NB4 (cell line): ENCODE data around the gene SOX6.

Experiments used
- DNase-seq: peaks from one replicate; pipeline ENCODE4 v3.0.0; 2010; ENCODE audit warnings: low read depth
- H3K4me3 ChIP-seq: one replicate; pipeline ENCODE4 v1.5.1; 2011; ENCODE audit warnings: mild to moderate bottlenecking, low read depth, low read length, moderate library complexity
- CTCF ChIP-seq: IDR thresholded peaks from one replicate; pipeline ENCODE4 v1.5.1; 2012; ENCODE audit warnings: low read depth, low read length
- MYC ChIP-seq: IDR thresholded peaks from 2 replicates; pipeline ENCODE4 v1.6.1; 2011; ENCODE audit warnings: low read depth, low read length
- POLR2A ChIP-seq: IDR thresholded peaks from 2 replicates; pipeline ENCODE4 v1.6.1; 2011; ENCODE audit warnings: mild to moderate bottlenecking; ENCODE audit not compliant: insufficient read length; ENCODE audit errors: extremely low read depth
- TF ChIP-seq, protein P1 (sequence below): IDR thresholded peaks from 2 replicates; pipeline ENCODE4 v1.6.1; 2011; ENCODE audit warnings: low read depth, low read length

Gene SOX6

DNA sequence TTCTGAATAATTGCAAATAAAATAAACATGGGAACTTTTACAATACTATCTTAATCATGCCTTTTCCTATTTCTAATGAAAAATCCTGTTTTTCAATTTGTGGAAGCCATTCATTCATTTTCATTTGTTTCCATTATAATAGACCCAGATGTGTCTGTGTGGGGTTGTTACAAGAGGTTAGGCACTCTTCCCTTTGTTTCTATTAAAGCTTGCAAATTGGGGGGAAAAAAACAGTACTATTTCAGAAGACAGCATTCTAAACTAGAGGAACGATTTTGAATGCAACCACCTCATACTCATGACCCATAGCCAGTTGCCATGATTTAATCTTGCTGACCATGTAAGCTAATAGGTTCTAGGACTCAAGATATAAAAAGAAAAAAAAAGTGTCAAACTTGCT is 175.5 kb downstream of the SOX6 start:
- no peak for DNase-seq
- TF ChIP-seq, protein P1, sequence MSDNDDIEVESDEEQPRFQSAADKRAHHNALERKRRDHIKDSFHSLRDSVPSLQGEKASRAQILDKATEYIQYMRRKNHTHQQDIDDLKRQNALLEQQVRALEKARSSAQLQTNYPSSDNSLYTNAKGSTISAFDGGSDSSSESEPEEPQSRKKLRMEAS = no peak
- no peak for TF ChIP-seq CTCF
- no peak for TF ChIP-seq POLR2A
- no peak for TF ChIP-seq MYC
- H3K4me3 ChIP-seq = no peak overlapping the region

DNA sequence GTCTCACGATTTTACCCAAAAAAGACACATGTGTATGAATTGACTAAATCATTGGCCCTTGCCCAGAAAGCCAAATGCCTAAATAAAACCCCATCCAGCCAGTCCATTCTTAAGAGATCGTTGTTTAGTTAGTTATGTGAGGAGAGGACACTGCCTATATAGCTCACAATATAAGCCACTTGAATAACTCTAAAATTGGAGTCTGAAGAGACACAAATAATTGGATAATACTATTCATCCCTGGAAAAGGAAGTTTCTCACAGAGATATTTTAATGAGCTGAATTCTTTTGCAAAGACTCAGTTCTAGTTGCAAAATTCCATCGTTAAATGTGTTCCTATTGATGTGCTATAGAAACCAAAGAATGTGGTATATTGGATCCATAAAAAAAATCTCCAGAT is 176.7 kb downstream of the SOX6 start:
- TF ChIP-seq, protein P1 = no peak
- no peak for TF ChIP-seq MYC
- TF ChIP-seq CTCF = no peak
- TF ChIP-seq POLR2A = no peak
- no peak for DNase-seq
- no peak overlapping the region for H3K4me3 ChIP-seq

- no peak overlapping the region for H3K4me3 ChIP-seq
- no peak for DNase-seq
- TF ChIP-seq POLR2A (no peak), MYC (no peak), CTCF (no peak)
- TF ChIP-seq, protein P1 = no peak
Observed at GRCh38 chr11:16178273-16178672, 178.1 kb downstream of the SOX6 start.

DNA sequence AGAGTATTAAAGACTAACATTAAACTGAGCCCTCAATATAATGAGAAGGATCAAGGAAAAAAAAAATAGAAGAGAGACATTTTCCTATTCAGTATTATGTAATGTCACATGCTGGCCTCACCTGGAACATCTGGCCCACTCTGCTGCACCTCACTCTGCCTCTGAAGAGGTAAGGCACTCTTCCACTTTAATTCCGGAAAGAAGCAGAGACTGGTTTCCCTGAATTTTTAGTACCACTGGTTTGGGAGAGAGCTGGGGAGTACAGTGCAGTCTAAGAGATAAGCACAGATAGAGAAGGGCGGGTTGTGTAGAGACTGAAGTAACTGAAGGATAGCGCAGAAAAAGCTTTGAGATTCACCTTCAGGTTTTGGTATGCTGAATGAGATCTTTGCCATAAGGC is 178.7 kb downstream of the SOX6 start:
- no peak for DNase-seq
- no peak overlapping the region for H3K4me3 ChIP-seq
- TF ChIP-seq, protein P1 = no peak
- no peak for TF ChIP-seq POLR2A
- TF ChIP-seq CTCF = no peak
- no peak for TF ChIP-seq MYC

DNA sequence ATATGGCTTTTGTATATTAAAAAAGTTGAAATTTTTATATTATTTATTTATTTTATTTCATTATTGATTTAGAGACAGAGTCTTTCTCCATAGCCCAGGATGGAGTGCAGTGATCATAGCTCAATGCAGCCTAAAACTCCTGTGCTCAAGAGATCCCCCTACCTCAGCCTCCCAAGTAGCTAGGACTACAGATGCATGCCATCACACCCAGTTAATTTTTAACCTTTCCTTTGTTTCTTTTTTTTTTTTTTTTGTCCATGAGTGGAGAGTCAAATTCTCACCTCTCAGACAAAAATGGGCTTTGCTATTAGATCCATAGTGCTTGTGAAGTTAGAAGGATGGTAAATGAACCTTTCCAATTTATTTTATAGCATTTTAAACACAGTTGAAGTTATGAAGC is 182.5 kb downstream of the SOX6 start:
- no peak overlapping the region for H3K4me3 ChIP-seq
- no peak for DNase-seq
- TF ChIP-seq, protein P1 = no peak
- TF ChIP-seq MYC = no peak

- no peak for DNase-seq
- TF ChIP-seq CTCF = no peak
- TF ChIP-seq MYC = no peak
- TF ChIP-seq, protein P1 = no peak
- no peak for TF ChIP-seq POLR2A
- no peak overlapping the region for H3K4me3 ChIP-seq
Observed at GRCh38 chr11:16171882-16172281, 184.5 kb downstream of the SOX6 start.
